SJCRH30 (cell line): ENCODE data around the gene PTPRE. TPM values are rescaled to one million over a fixed set of nuclear protein-coding genes. Genes with fewer than 3 reads are reported as not detected.

ENCODE experiments used
- DNase-seq, 2 experiments: peaks; one replicate each; pipeline ENCODE4 v3.0.0-alpha.2; 2015 to 2020
- H3K27ac ChIP-seq: fragments of 250-450 bp; sonication (Bioruptor Pico); 2 replicates; pipeline ENCODE4 v1.5.1; 2020; ENCODE audit warnings: mild to moderate bottlenecking, moderate library complexity
- H3K27me3 ChIP-seq: fragments of 250-450 bp; sonication (Bioruptor Pico); 2 replicates; pipeline ENCODE4 v1.5.1; 2020; ENCODE audit warnings: mild to moderate bottlenecking, moderate library complexity
- H3K36me3 ChIP-seq: fragments of 250-450 bp; sonication (Bioruptor Pico); 2 replicates; pipeline ENCODE4 v1.5.1; 2020; ENCODE audit warnings: mild to moderate bottlenecking, moderate library complexity
- H3K4me1 ChIP-seq: fragments of 250-450 bp; sonication (Bioruptor Pico); 2 replicates; pipeline ENCODE4 v1.5.1; 2020; ENCODE audit warnings: mild to moderate bottlenecking, moderate library complexity
- H3K4me3 ChIP-seq: fragments of 250-450 bp; sonication (Bioruptor Pico); 2 replicates; pipeline ENCODE4 v1.5.1; 2020; ENCODE audit warnings: mild to moderate bottlenecking, moderate library complexity
- H3K9me3 ChIP-seq: fragments of 250-450 bp; sonication (Bioruptor Pico); replicated peaks from 2 replicates; pipeline ENCODE4 v1.5.1; 2020; ENCODE audit warnings: mild to moderate bottlenecking, moderate library complexity
- total RNA-seq: library from RNA; depleted of rRNA; stranded (reverse); fragments of >200 nt; shearing (Covaris generic); gene quantifications from 2 replicates; pipeline ENCODE4 v1.2.3, GENCODE V29; 2014

PTPRE gene
- total RNA-seq, 1 experiment from 2014 or later: 5.2 TPM

DNA sequence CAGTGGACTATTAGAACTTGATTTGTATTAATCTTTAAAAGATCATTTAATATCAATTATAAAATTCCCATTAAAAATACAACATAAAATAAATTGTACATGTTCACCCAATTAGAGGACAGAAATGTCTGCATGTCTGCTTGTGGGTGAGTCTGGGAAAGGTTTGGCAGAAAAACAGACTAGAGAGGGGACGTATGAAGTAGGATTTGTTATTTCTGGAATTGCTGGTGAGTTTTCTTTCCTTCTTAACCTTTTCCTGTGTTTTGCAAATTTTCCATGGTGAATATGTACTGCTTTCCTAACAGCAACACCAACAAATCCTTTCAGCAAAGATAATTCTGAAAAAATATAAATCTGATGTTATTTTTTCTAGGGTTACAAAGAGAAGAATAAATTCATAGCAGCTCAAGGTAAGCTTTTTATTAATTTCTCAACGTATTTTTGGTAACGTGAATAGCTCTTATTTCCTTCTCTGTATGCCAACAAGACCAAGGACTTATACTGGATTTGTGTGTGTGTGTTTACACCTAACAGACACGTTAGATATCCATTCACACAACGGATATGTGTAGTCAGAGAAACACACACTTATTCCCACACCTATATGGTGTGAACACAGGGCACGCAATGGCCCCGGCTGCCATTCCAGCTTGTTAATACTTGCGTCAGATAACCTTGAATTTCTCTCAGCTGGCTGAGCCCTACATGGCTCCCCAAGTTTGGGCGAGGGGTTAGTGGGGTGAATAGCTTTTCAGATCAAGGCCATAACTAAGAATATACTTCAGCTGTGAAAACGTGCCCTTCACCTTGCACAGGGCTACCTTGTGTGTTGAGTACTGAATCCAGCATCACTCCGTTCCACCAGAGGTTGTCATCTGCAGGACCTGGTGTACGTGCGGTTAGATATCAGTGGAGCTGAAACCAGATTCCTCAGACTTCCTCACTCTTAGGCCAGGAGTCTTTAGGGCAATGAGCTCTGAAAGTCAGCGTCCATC is 154.7 kb downstream of the PTPRE start:
- H3K4me1 ChIP-seq: peaks cover 25% of the 10 kb centered on the region
- no peaks in the 10 kb centered on the region for H3K9me3 ChIP-seq
- H3K4me3 ChIP-seq: peak overlapping the region; percentile 60; the same call in 1 of the 2 replicates
- DNase-seq: no peak
- H3K36me3 ChIP-seq: no peaks in the 10 kb centered on the region
- peak overlapping the region; percentile 96 for H3K27ac ChIP-seq
- no peaks in the 10 kb centered on the region for H3K27me3 ChIP-seq

DNA sequence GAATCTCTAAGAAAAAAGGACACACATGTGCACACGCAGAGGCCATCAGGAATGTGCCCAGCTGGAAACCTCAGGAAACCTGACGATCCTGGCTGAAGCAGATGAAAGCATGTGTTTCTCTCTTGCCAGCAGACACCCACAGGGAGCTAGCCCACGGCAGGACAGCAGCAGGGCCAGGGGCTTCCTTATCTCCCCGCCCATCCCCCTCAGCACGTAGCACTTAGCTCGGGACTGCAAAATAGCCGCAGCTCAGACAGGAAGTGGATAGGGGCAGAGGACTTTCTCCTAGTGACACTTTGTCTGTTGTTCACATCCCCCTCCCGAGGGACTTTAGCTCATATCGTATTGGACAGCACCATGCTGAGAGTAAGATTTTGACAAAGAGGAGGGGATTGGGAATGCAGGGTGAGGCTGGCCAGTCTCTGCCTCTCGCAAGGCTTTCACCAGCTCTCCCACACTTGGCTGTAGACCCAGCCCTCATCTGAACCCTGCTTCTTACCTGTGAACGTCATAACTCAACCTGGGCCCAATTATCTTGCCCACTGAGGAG is 155.5 kb downstream of the PTPRE start:
- Histone ChIP-seq H3K4me1 (peaks cover 25% of the 10 kb centered on the region), H3K27ac (peak overlapping the region; percentile 96), H3K27me3 (no peaks in the 10 kb centered on the region), H3K9me3 (no peaks in the 10 kb centered on the region), H3K4me3 (peak overlapping the region; percentile 60), H3K36me3 (no peaks in the 10 kb centered on the region)
- peak; percentile 39 to 51 for DNase-seq

DNA sequence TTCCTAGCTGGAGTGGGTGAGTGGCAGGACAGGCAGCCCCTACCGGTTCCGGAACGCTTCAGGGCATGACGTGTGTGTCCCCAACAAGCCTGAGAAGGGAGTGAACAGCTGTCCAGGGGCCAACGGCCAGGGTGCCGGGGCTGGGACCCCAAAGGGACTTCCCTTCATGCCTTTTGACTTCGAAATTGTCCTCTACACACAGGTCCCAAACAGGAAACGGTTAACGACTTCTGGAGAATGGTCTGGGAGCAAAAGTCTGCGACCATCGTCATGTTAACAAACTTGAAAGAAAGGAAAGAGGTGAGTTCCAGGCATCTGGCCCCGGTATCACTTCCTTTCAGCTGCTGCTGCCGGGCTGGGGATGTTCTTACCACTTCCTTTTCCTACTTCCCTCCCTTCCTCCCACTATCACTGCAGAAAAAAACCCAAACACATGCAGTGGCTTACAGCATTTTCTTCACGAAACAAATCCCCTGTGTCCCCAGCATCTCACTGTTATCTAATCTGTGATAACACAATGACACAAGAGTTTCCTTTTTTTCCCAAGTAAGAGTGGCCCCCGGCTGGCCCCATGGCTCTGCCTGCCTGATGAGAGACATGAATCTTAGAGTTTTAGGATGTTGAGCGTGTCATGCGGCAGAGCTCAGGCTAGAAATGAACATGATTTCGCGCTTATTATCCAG is 156.1 kb downstream of the PTPRE start:
- Histone ChIP-seq H3K4me1 (peaks cover 25% of the 10 kb centered on the region), H3K27me3 (no peaks in the 10 kb centered on the region), H3K9me3 (no peaks in the 10 kb centered on the region), H3K4me3 (peak overlapping the region; percentile 60), H3K36me3 (no peaks in the 10 kb centered on the region), H3K27ac (peak overlapping the region; percentile 96)
- peak; percentile 69 to 76 for DNase-seq

DNA sequence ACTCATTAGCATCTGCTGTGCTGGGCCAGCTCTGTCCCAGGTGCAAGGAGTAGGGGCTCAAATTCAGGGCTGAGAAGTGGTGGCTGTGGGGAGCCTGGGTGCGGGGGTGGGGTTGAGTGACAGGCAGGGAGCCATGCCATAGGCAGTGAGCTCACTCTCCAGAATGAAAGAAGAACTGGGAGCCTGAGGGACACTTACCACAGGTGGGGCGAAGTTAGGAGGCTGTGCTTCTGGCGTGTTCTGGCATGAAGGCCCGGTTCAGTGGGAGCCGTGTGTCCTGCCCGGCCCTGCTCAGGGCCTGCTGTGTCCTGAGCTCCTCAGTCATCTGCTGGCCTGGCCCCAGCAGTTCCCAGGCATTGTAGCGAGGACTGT is 156.8 kb downstream of the PTPRE start:
- DNase-seq: peak; percentile 33 to 49
- Histone ChIP-seq H3K4me3 (peak overlapping the region; percentile 60), H3K27ac (peak overlapping the region; percentile 96), H3K36me3 (no peaks in the 10 kb centered on the region), H3K9me3 (no peaks in the 10 kb centered on the region), H3K27me3 (no peaks in the 10 kb centered on the region), H3K4me1 (peaks cover 25% of the 10 kb centered on the region)

DNA sequence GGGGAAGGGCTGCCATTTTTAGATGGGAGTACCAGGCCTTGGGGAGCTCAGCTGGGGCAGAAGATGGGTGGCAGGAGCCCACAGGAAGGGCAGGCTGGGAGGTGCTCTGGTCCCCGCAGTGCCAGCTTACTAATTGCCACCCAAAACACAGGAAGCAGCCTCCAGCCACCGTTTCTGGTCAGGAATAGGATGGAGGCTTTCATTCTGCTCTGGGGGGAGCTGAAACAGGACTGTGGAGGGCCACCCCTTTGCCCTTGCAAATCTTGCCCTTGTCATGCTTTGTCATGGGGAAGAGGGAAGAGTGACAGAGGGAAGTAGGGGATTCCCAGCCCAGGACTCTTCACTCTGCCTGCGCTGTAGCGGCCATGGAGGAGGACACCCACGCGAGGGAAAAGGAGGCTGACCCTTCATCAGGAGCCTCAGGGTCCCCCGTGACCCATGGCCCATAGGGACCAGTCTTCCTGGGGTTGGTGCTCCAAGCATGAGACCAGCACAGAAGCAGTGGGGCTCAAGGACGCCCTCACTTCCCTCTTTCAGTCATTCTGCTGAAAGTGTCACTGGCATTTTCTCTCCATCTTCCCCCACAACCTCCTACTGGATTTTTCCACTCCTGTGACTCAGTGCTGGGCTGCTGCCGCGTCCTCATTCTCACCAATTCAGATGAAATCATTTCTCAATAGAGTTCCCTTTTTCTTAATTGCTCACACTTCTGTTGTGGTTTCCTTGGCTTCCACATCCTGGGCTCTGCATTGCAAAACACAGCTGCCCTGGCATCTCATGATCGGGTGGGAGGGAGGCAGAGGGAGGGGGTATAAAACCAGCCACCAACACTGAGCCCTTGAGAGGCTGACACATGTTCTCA is 157.4 kb downstream of the PTPRE start:
- peaks cover 28% of the 10 kb centered on the region for H3K4me1 ChIP-seq
- no peaks in the 10 kb centered on the region; the same call in 1 of the 2 replicates for H3K36me3 ChIP-seq
- DNase-seq: peak; percentile 63 to 74
- H3K9me3 ChIP-seq: no peaks in the 10 kb centered on the region
- peak overlapping the region; percentile 60 for H3K4me3 ChIP-seq
- H3K27me3 ChIP-seq: no peaks in the 10 kb centered on the region
- H3K27ac ChIP-seq: peak overlapping the region; percentile 96

DNA sequence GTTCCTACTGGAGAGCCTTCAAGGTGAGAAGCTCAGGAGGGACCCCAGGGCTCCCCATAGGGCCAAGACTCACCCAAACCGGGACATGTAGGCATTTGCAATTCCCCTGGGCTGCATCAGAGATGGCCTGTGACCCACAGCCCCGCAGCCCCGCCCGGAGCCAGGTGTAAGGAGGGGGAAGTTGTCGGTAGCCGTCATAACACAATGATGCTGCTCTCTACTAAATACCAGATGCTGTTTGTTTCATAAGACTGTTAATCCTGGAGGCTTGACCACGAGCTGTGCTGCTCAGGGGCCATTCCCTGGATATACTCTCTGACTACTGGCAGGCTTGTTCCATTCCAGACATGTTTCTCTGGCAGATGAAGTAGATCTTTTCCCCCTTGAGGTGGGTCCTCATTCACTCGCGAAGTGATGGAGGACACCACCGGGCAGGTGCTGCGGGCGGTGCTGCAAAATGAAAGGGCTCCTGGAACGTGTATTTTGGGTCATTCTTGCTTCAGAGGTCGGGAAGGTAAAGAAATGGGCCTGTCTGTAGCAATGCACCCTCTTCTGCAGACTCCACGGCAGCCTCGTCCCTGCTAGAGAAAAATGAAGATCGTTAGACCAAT is 158.2 kb downstream of the PTPRE start:
- peak in 1 of 2 experiments; percentile 33 for DNase-seq
- H3K4me1 ChIP-seq: peaks cover 28% of the 10 kb centered on the region
- H3K27ac ChIP-seq: peak overlapping the region; percentile 96
- no peaks in the 10 kb centered on the region; the same call in 1 of the 2 replicates for H3K36me3 ChIP-seq
- H3K4me3 ChIP-seq: no peak overlapping the region
- H3K9me3 ChIP-seq: no peaks in the 10 kb centered on the region
- H3K27me3 ChIP-seq: no peaks in the 10 kb centered on the region

DNA sequence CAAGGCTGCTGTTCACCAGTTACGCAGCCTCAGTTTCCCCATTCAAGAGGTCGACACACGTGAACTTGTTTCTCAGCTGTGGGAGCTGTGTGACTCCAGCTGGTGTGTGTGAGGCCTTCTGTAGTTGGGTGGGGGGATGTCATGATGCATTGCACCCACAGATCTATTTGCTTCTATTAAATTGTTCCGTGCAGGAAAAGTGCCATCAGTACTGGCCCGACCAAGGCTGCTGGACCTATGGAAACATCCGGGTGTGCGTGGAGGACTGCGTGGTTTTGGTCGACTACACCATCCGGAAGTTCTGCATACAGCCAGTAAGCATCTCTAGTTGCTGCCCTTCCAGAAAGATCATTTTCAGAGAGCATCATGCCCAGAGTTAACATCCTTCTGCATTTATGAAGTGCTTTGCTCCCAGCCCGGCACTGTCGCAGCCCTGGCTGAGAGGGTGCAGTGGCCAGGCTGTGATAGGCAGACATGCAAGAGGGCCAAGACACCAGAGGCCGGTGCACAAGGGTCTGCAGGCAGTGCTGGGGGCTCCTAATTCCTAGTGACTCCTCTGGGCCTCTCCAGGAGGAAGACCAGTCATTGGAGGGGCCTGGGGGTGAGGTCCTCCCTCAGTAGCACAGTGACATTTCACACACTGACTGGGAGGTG is 159.1 kb downstream of the PTPRE start:
- H3K9me3 ChIP-seq: no peaks in the 10 kb centered on the region
- no peak overlapping the region for H3K4me3 ChIP-seq
- peaks cover 28% of the 10 kb centered on the region for H3K4me1 ChIP-seq
- H3K27ac ChIP-seq: no peak overlapping the region
- H3K27me3 ChIP-seq: no peaks in the 10 kb centered on the region
- H3K36me3 ChIP-seq: no peaks in the 10 kb centered on the region; the same call in 1 of the 2 replicates
- no peak for DNase-seq

DNA sequence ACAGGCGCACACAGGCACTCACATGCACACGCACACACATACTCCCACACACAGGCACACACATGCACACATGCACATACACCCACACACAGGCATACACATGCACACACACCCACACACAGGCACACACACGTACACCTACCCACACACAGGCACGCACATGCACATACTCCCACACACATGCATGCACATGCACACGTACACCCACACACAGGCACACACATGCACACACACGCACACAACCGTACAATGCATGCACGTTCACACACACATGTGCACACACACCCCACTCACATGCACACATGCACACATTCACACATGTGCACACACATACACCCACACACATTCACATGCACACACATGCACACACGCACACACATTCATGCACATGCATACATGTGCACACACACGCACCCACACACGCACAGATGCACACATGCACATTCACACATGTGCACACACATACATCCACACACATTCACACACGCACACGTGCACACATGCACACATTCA is 160.0 kb downstream of the PTPRE start:
- H3K4me1 ChIP-seq: peaks cover 28% of the 10 kb centered on the region
- no peaks in the 10 kb centered on the region for H3K9me3 ChIP-seq
- H3K4me3 ChIP-seq: no peak overlapping the region
- DNase-seq: no peak
- no peaks in the 10 kb centered on the region; the same call in 1 of the 2 replicates for H3K36me3 ChIP-seq
- H3K27ac ChIP-seq: no peak overlapping the region
- no peaks in the 10 kb centered on the region for H3K27me3 ChIP-seq

DNA sequence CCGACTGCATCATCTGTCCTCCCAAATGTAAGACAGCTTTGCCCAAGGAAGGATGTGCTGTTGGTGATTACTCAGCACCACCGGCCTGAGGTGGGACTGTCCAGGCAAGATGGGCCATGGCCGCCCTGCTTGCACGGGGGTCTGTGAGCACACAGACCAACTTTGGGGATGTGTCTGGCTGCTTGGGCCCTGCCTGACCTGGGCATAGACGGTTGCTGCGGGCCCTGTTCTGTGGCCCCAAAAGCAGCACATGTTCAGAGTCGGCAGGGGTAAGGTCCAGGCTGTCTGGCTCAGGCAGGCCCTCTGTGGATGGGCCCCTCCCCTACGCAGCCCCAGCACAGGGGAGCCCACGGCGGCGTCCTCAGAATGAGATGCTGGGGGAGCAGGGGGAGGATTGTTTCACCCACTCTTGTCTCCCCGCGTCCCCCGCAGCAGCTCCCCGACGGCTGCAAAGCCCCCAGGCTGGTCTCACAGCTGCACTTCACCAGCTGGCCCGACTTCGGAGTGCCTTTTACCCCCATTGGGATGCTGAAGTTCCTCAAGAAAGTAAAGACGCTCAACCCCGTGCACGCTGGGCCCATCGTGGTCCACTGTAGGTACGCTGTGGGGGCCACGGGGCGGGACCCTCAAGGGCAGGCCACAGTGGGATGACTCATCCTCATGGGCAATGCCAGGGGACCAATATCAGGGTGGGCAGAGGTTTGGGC is 160.9 kb downstream of the PTPRE start:
- Histone ChIP-seq H3K9me3 (no peaks in the 10 kb centered on the region), H3K36me3 (no peaks in the 10 kb centered on the region; the same call in 1 of the 2 replicates), H3K27me3 (no peaks in the 10 kb centered on the region), H3K4me3 (no peak overlapping the region), H3K4me1 (peaks cover 21% of the 10 kb centered on the region), H3K27ac (no peak overlapping the region)
- no peak for DNase-seq

DNA sequence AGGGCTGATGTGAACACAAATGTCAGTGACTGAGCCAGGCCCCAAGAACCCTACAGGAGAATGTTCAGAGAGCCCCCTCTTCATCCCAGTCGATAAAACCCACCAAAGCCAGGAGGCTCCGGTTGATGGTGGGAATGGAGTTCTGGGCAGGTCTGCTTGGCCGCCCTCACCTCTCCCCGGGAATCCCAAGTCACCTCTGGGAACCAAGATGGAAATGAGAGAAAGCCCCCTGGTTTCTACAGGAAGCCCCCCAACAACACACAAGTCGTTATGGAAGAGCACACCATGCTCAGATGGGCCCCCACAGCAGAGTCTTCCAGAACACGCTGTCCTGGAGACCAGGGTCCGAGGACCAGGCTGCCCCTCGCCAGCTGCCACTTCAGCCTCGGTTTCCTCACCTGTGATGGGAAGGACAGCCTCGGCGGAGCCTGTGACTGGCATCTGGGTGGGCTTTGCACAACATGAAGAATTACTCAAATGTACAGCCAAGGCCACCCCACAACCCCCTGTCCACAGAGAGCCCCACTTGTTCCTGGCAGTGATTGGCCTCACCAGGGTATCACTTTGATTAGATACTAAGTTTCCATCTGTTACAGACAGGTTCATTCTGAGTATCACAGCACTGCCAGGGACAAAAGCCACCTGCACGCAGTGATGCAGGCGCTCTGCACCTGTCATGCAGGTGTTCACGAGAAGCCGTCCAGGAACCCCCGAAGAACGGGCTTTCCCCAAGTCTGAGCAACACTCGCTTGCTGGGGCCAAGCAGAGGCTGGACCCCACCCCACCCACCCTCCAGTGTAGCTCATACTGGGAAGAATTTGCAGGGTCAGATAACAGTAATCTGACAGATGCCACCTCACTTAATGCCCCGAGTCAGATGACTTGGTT is 161.7 kb downstream of the PTPRE start:
- H3K4me3 ChIP-seq: no peak overlapping the region
- H3K27ac ChIP-seq: no peak overlapping the region
- peaks cover 19% of the 10 kb centered on the region for H3K4me1 ChIP-seq
- H3K27me3 ChIP-seq: no peaks in the 10 kb centered on the region
- no peak for DNase-seq
- H3K36me3 ChIP-seq: no peaks in the 10 kb centered on the region; the same call in 1 of the 2 replicates
- no peaks in the 10 kb centered on the region for H3K9me3 ChIP-seq

DNA sequence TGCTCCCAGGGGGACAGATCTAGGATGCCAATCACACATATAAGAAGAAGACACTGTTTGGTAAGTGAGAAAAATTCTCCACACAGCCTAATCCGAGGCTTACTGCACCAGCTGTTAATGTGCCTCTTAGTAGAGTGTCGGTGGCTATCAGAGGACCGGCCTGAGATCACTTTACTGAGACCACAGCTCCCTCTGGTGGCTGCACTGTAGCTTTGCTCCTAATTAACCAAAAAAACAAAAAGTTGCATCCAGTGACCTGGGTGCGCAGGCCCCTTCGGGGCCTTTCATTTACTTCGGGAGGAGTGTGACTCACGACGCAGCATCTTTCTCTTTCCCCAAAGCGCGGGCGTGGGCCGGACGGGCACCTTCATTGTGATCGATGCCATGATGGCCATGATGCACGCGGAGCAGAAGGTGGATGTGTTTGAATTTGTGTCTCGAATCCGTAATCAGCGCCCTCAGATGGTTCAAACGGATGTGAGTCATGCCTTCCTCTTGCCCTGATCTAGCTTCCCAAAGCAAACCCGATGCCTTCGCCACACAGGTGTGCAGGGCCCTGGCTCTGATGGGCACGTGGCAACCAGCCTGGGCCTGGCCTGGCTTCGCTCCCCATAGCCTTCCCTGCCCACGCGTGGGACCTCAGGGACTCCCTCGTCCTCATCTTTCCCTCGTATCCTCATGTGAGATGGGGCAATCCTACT is 162.6 kb downstream of the PTPRE start:
- Histone ChIP-seq H3K36me3 (no peaks in the 10 kb centered on the region; the same call in 1 of the 2 replicates), H3K4me3 (no peak overlapping the region), H3K4me1 (peaks cover 11% of the 10 kb centered on the region), H3K27ac (no peak overlapping the region), H3K9me3 (no peaks in the 10 kb centered on the region), H3K27me3 (no peaks in the 10 kb centered on the region)
- peak; percentile 70 to 89 for DNase-seq
